HEK293T (cell line): Measurements from ENCODE around the gene CASP2.

Source experiments
- CTCF ChIA-PET: fragments of 350-600 bp; formaldehyde crosslinking; extraction: SDS; loops from one replicate; lab custom pipeline; 2021; ENCODE audit warnings: antibody characterized with exemption, inconsistent platforms; lab: Yijun Ruan, JAX
- POLR2A ChIA-PET: fragments of 350-600 bp; formaldehyde crosslinking; extraction: SDS; loops from one replicate; lab custom pipeline; 2020; ENCODE audit warnings: antibody characterized with exemption, inconsistent platforms; lab: Yijun Ruan, JAX
- DNase-seq: peaks from one replicate; pipeline ENCODE4 v3.0.0; 2012; ENCODE audit warnings: mixed read lengths; ENCODE audit errors: extremely low spot score
- ARNT ChIP-seq: fragments of 450-650 bp; IDR thresholded peaks from 2 replicates; pipeline ENCODE4 v1.6.1; 2017; ENCODE audit warnings: mild to moderate bottlenecking
- BHLHE40 ChIP-seq: fragments of 450-650 bp; IDR thresholded peaks from 2 replicates; pipeline ENCODE4 v1.6.1; 2016; ENCODE audit warnings: mild to moderate bottlenecking, moderate library complexity, borderline replicate concordance
- CTBP1 ChIP-seq: fragments of 450-650 bp; IDR thresholded peaks from 2 replicates; pipeline ENCODE4 v1.6.1; 2016; ENCODE audit warnings: borderline replicate concordance
- ELF4 ChIP-seq: fragments of 450-650 bp; IDR thresholded peaks from 2 replicates; pipeline ENCODE4 v1.6.1; 2017; ENCODE audit warnings: antibody characterized with exemption
- FOXA1 ChIP-seq: fragments of 450-650 bp; IDR thresholded peaks from 2 replicates; pipeline ENCODE4 v1.6.1; 2016; ENCODE audit warnings: mild to moderate bottlenecking
- FOXK2 ChIP-seq: fragments of 450-650 bp; IDR thresholded peaks from 2 replicates; pipeline ENCODE4 v1.6.1; 2016; ENCODE audit warnings: mild to moderate bottlenecking
- FOXM1 ChIP-seq: fragments of 450-650 bp; IDR thresholded peaks from 2 replicates; pipeline ENCODE4 v1.6.1; 2017; ENCODE audit warnings: mild to moderate bottlenecking, borderline replicate concordance
- HDGF ChIP-seq: fragments of 450-650 bp; IDR thresholded peaks from 2 replicates; pipeline ENCODE4 v1.6.1; 2017; ENCODE audit warnings: antibody characterized with exemption, borderline replicate concordance
- L3MBTL2 ChIP-seq: fragments of 450-650 bp; conservative IDR thresholded peaks from 2 replicates; pipeline ENCODE4 v1.6.1; 2016; ENCODE audit warnings: mild to moderate bottlenecking
- LEF1 ChIP-seq: fragments of 450-650 bp; IDR thresholded peaks from 2 replicates; pipeline ENCODE4 v1.6.1; 2017; ENCODE audit warnings: mild to moderate bottlenecking, borderline replicate concordance
- NFRKB ChIP-seq: fragments of 450-650 bp; IDR thresholded peaks from 2 replicates; pipeline ENCODE4 v1.6.1; 2016; ENCODE audit warnings: mild to moderate bottlenecking, moderate library complexity
- PKNOX1 ChIP-seq: fragments of 450-650 bp; IDR thresholded peaks from 2 replicates; pipeline ENCODE4 v1.6.1; 2016
- SP1 ChIP-seq: fragments of 450-650 bp; IDR thresholded peaks from 2 replicates; pipeline ENCODE4 v1.6.1; 2017
- SUZ12 ChIP-seq: fragments of 450-650 bp; IDR thresholded peaks from 2 replicates; pipeline ENCODE4 v1.6.1; 2016; ENCODE audit warnings: mild to moderate bottlenecking
- TARDBP ChIP-seq: fragments of 450-650 bp; IDR thresholded peaks from 2 replicates; pipeline ENCODE4 v1.6.1; 2016
- ZNF384 ChIP-seq: fragments of 450-650 bp; IDR thresholded peaks from 2 replicates; pipeline ENCODE4 v1.6.1; 2016

CASP2 gene

GRCh38 chr7:143305423-143306070, 17.4 kb downstream of the CASP2 start:
- ChIA-PET CTCF (interaction anchor here (0.9 to 2.7 kb wide), 4 partner anchors 9 to 433 kb away, joined by 3 to 16 read pairs (median 5); no protein-coding TSS in a partner anchor), POLR2A (no interaction called here)
- peak; percentile 85 for DNase-seq
- TF ChIP-seq ZNF384 = no peak

- POLR2A ChIA-PET = interaction anchor here (0.8 to 1.6 kb wide), 2 partner anchors 21 to 72 kb away, joined by 3 to 6 read pairs; partner anchors contain the start of gene CASP2
- CTCF ChIA-PET = interaction anchor here (1.5 to 2.5 kb wide), 2 partner anchors 9 to 68 kb away, joined by 5 to 12 read pairs; no protein-coding TSS in a partner anchor
- TF ChIP-seq PKNOX1 (no peak), CTBP1 (no peak), ZNF384 (no peak), LEF1 (no peak)
- DNase-seq = no peak
Observed at GRCh38 chr7:143308632-143309031, 20.5 kb downstream of the CASP2 start.

GRCh38 chr7:143314127-143314526, 26.0 kb downstream of the CASP2 start:
- ChIA-PET POLR2A (no interaction called here), CTCF (no interaction called here)
- DNase-seq = no peak
- TF ChIP-seq HDGF = no peak
- TF ChIP-seq ELF4 = no peak
- TF ChIP-seq SUZ12 = no peak
- TF ChIP-seq TARDBP = no peak
- TF ChIP-seq BHLHE40 = no peak
- TF ChIP-seq FOXK2 = no peak
- no peak for TF ChIP-seq FOXM1
- TF ChIP-seq L3MBTL2 = no peak
- TF ChIP-seq SP1 = no peak
- no peak for TF ChIP-seq PKNOX1
- TF ChIP-seq FOXA1 = no peak
- TF ChIP-seq CTBP1 = no peak
- no peak for TF ChIP-seq ZNF384
- no peak for TF ChIP-seq ARNT

- POLR2A ChIA-PET = interaction anchor here (1.6 kb wide), 1 partner anchor 53 kb away, joined by 4 read pairs; the partner anchor contains the start of gene GSTK1
- no peak for DNase-seq
- no peak for TF ChIP-seq PKNOX1
- no peak for TF ChIP-seq SUZ12
- TF ChIP-seq ARNT = no peak
- no peak for TF ChIP-seq CTBP1
- no peak for TF ChIP-seq ELF4
- no peak for TF ChIP-seq SP1
- TF ChIP-seq ZNF384 = no peak
- TF ChIP-seq BHLHE40 = no peak
- TF ChIP-seq NFRKB = no peak
- TF ChIP-seq TARDBP = no peak
- no peak for TF ChIP-seq L3MBTL2
- no peak for TF ChIP-seq LEF1
- no peak for TF ChIP-seq HDGF
- TF ChIP-seq FOXM1 = no peak
- no peak for TF ChIP-seq FOXA1
- TF ChIP-seq FOXK2 = no peak
- CTCF ChIA-PET = interaction anchor here (0.6 to 1.9 kb wide), 3 partner anchors 15 to 64 kb away, joined by 3 to 6 read pairs (median 4); no protein-coding TSS in a partner anchor
Observed at GRCh38 chr7:143315776-143316175, 27.6 kb downstream of the CASP2 start, which contains the start of gene CLCN1. Gene CLCN1 (plus strand): TSS chr7:143316111. CDS start chr7:143316213, 102 bp downstream.

GRCh38 chr7:143316492-143316891, 28.3 kb downstream of the CASP2 start:
- DNase-seq = no peak
- ChIA-PET POLR2A (interaction anchor here (1.6 kb wide), 1 partner anchor 53 kb away, joined by 4 read pairs; the partner anchor contains the start of gene GSTK1), CTCF (interaction anchor here (1.1 to 1.9 kb wide), 2 partner anchors 15 to 17 kb away, joined by 3 to 6 read pairs; no protein-coding TSS in a partner anchor)
- TF ChIP-seq ELF4 (no peak), FOXK2 (no peak), CTBP1 (no peak), LEF1 (no peak), SP1 (no peak), BHLHE40 (no peak), TARDBP (no peak), FOXM1 (no peak), SUZ12 (no peak), ARNT (no peak), FOXA1 (no peak), PKNOX1 (no peak)

- DNase-seq = no peak
- ChIA-PET POLR2A (no interaction called here), CTCF (interaction anchor here (1.0 kb wide), 1 partner anchor 10 kb away, joined by 5 read pairs; no protein-coding TSS in a partner anchor)
- TF ChIP-seq CTBP1 (no peak), ELF4 (no peak), FOXK2 (no peak), PKNOX1 (no peak), FOXA1 (no peak), NFRKB (no peak), ARNT (no peak), SP1 (no peak), L3MBTL2 (no peak), LEF1 (no peak)
Observed at GRCh38 chr7:143318661-143319060, 30.5 kb downstream of the CASP2 start.
